K562 (cell line): ENCODE measurements around the gene VPS11. TPM values are rescaled to one million over a fixed set of nuclear protein-coding genes. Genes with fewer than 3 reads are reported as not detected.

Experiments
- ATF3 ChIP-seq, 2 experiments: fragments of 450-650 bp in 1 of 2; sonication (generic) in 1 of 2; formaldehyde crosslinking in 1 of 2; IDR thresholded peaks in 1 of 2; conservative IDR thresholded peaks in 1 of 2; 2 replicates each; pipeline versions ENCODE4 v1.6.1 to v1.8.1; 2016 to 2023; ENCODE audit warnings: mild to moderate bottlenecking in 2 of 2, moderate library complexity in 2 of 2, inconsistent platforms in 1 of 2, missing genetic modification reagents in 1 of 2
- DLX4 ChIP-seq: fragments of 250-450 bp; sonication (Bioruptor Pico); IDR thresholded peaks from 2 replicates; pipeline ENCODE4 v1.6.1; 2021; ENCODE audit warnings: mild to moderate bottlenecking
- ETV6 ChIP-seq, 3 experiments: fragments of 150-350 bp in 1 of 3; sonication (generic) in 1 of 3; formaldehyde crosslinking in 1 of 3; IDR thresholded peaks; 2 replicates each; pipeline versions ENCODE4 v1.6.1 to v1.8.0; 2014 to 2022; ENCODE audit warnings: borderline replicate concordance in 2 of 3, low read depth in 2 of 3, antibody characterized with exemption in 1 of 3, low read length in 1 of 3, mild to moderate bottlenecking in 1 of 3, missing genetic modification reagents in 1 of 3
- FOXK2 ChIP-seq, 2 experiments: fragments of 450-650 bp; IDR thresholded peaks in 1 of 2; conservative IDR thresholded peaks in 1 of 2; 2 replicates each; pipeline ENCODE4 v1.6.1; 2016; ENCODE audit warnings: low read depth in 2 of 2, mild to moderate bottlenecking in 1 of 2
- FUS ChIP-seq: fragments of 200-400 bp; formaldehyde crosslinking; optimal IDR thresholded peaks from 2 replicates; pipeline ENCODE3; 2017; ENCODE audit warnings: low read depth, low read length
- HNRNPH1 ChIP-seq: fragments of 200-400 bp; formaldehyde crosslinking; optimal IDR thresholded peaks from 2 replicates; pipeline ENCODE3; 2017; ENCODE audit warnings: low read depth, mild to moderate bottlenecking, low read length, moderate library complexity
- KHSRP ChIP-seq: fragments of 450-650 bp; IDR thresholded peaks from 2 replicates; pipeline ENCODE4 v1.6.1; 2017
- NFE2 ChIP-seq: IDR thresholded peaks from 2 replicates; pipeline ENCODE4 v1.6.1; 2014; ENCODE audit warnings: antibody characterized with exemption, low read depth
- PML ChIP-seq: IDR thresholded peaks from 2 replicates; pipeline ENCODE4 v1.6.1; 2012; ENCODE audit warnings: low read length, inconsistent platforms
- RAD21 ChIP-seq, 2 experiments: fragments of 250-450 bp in 1 of 2; fragments of 450-650 bp in 1 of 2; sonication (Bioruptor Pico) in 1 of 2; formaldehyde crosslinking in 1 of 2; IDR thresholded peaks in 1 of 2; conservative IDR thresholded peaks in 1 of 2; 2 replicates each; pipeline versions ENCODE4 v1.4.0 to v1.8.0; 2020 to 2022; ENCODE audit warnings: mild to moderate bottlenecking in 2 of 2, moderate library complexity in 1 of 2
- SMAD4 ChIP-seq: fragments of 250-450 bp; sonication (Bioruptor Pico); conservative IDR thresholded peaks from 2 replicates; pipeline ENCODE4 v1.8.0; 2021; ENCODE audit warnings: inconsistent platforms, mild to moderate bottlenecking, moderate library complexity
- STAT5B ChIP-seq: fragments of 250-450 bp; sonication (Bioruptor Pico); IDR thresholded peaks from 2 replicates; pipeline ENCODE4 v1.8.0; 2021; ENCODE audit warnings: mild to moderate bottlenecking, inconsistent platforms
- STAT6 ChIP-seq: sonication (generic); formaldehyde crosslinking; IDR thresholded peaks from 2 replicates; pipeline ENCODE4 v1.8.1; 2023; ENCODE audit warnings: mild to moderate bottlenecking, missing genetic modification reagents
- ZBTB43 ChIP-seq: sonication (generic); formaldehyde crosslinking; IDR thresholded peaks from 2 replicates; pipeline ENCODE4 v1.8.0; 2023; ENCODE audit warnings: mild to moderate bottlenecking, missing genetic modification reagents
- ZFP36 ChIP-seq: fragments of 150-350 bp; IDR thresholded peaks from 2 replicates; pipeline ENCODE4 v1.6.1; 2018; ENCODE audit warnings: low read length, low read depth; ENCODE audit not compliant: partially characterized antibody
- ZFX ChIP-seq: sonication (generic); formaldehyde crosslinking; IDR thresholded peaks from 2 replicates; pipeline ENCODE4 v1.8.0; 2022; ENCODE audit warnings: mild to moderate bottlenecking, missing genetic modification reagents, moderate library complexity
- ZHX1 ChIP-seq: fragments of 150-350 bp; conservative IDR thresholded peaks from 2 replicates; pipeline ENCODE4 v1.6.1; 2014; ENCODE audit warnings: low read length
- ZNF586 ChIP-seq: fragments of 450-650 bp; formaldehyde crosslinking; conservative IDR thresholded peaks from 2 replicates; pipeline ENCODE4 v1.4.0; 2020; ENCODE audit warnings: mild to moderate bottlenecking, moderate library complexity
- ZSCAN29 ChIP-seq: fragments of 450-650 bp; IDR thresholded peaks from 2 replicates; pipeline ENCODE4 v1.6.1; 2017
- polyA plus RNA-seq, 8 experiments: library from polyadenylated mRNA; depleted of rRNA in 4 of 8; stranded (reverse) in 5 of 8; unstranded in 3 of 8; fragments of >200 nt; fragmentation: Nextera tagmentation in 2 of 8; fragmentation: Illumina TruSeq in 1 of 8; extraction: Ambion mirVana in 2 of 8; extraction: Trizol in 1 of 8; gene quantifications; 2 replicates each; pipeline versions ENCODE4 v1.2.1 to v1.2.3, GENCODE V29; 2011 to 2014; ENCODE audit warnings: inconsistent platforms in 1 of 8, missing spikeins in 1 of 8
- total RNA-seq, 7 experiments: library from RNA; depleted of rRNA in 6 of 7; stranded (reverse); fragments of >200 nt in 6 of 7; fragmentation: Illumina TruSeq in 2 of 7; extraction: Trizol in 2 of 7; gene quantifications; 2 replicates each; pipeline versions ENCODE4 v1.2.1 to v1.2.3, GENCODE V29; 2011 to 2021; ENCODE audit warnings: low replicate concordance in 1 of 7

Gene VPS11
- total and polyA plus RNA-seq, 9 of the 15 experiments (the other 6 are each of a cell fraction or from before 2014, with no cell fraction given) = 14.1 to 35.5 (median 27.5) TPM

GRCh38 chr11:119041821-119042514 lies 25.6 kb upstream of the VPS11 start (continued):
- no peak for TF ChIP-seq ZHX1
- no peak for TF ChIP-seq FUS
- no peak for TF ChIP-seq HNRNPH1
- TF ChIP-seq ZSCAN29 = no peak
- no peak for TF ChIP-seq SMAD4 (CRISPR knock-in tag)
- no peak for TF ChIP-seq DLX4 (CRISPR knock-in tag)
- no peak for TF ChIP-seq KHSRP
- no peak for TF ChIP-seq PML
- TF ChIP-seq STAT5B = no peak
- no peak for TF ChIP-seq ETV6 (IDR thresholded peaks at IDR 0.05; ENCODE audit: borderline replicate concordance in 1 of 2, low read depth in 2 of 2, low read length in 1 of 2)
- no peak for TF ChIP-seq ETV6 (CRISPR knock-in tag; IDR thresholded peaks at IDR 0.05; ENCODE audit: borderline replicate concordance)
- TF ChIP-seq ATF3 (IDR thresholded peaks at IDR 0.05) = peak; percentile 30; the same call in 1 of the 2 replicates
- TF ChIP-seq ATF3 (CRISPR knock-in tag; conservative IDR thresholded peaks at IDR 0.05) = no peak
- TF ChIP-seq ZNF586 (CRISPR knock-in tag) = no peak
- no peak for TF ChIP-seq RAD21 (CRISPR knock-in tag; conservative IDR thresholded peaks at IDR 0.05 in 1 of 2, IDR thresholded peaks at IDR 0.05 in 1 of 2)
- TF ChIP-seq ZBTB43 (CRISPR knock-in tag) = no peak
- peak; percentile 43; the same call in 1 of the 2 replicates for TF ChIP-seq NFE2
- no peak for TF ChIP-seq FOXK2 (conservative IDR thresholded peaks at IDR 0.05 in 1 of 2, IDR thresholded peaks at IDR 0.05 in 1 of 2; ENCODE audit: low read depth in 2 of 2)
- no peak for TF ChIP-seq ZFP36
- TF ChIP-seq ZFX (CRISPR knock-in tag) = no peak
- TF ChIP-seq STAT6 (CRISPR knock-in tag) = no peak
